GM03348 (cell line): Measurements from ENCODE around the gene GPA33.
A peak's percentile ranks its signal among the peaks of the same experiment; 100 is the strongest.

Experiments
- DNase-seq: peaks from one replicate; pipeline ENCODE4 v3.0.0; 2012; ENCODE audit warnings: low spot score

Gene GPA33

DNA sequence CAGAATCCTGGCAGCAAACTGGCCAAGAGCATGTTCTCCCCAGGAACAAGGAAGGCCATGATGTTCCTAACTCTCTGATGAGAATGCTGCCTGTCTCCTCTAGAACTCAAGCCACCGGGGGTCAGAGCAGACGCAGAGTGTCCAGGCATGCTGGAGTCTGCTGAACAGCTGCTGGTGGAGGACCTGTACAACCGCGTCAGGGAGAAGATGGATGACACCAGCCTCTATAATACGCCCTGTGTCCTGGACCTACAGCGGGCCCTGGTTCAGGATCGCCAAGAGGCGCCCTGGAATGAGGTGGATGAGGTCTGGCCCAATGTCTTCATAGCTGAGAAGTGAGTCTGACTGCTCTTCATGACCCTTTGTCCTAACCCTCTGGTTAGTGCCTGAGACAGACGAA lies 27.0 kb upstream of the GPA33 start:
- no peak for DNase-seq

DNA sequence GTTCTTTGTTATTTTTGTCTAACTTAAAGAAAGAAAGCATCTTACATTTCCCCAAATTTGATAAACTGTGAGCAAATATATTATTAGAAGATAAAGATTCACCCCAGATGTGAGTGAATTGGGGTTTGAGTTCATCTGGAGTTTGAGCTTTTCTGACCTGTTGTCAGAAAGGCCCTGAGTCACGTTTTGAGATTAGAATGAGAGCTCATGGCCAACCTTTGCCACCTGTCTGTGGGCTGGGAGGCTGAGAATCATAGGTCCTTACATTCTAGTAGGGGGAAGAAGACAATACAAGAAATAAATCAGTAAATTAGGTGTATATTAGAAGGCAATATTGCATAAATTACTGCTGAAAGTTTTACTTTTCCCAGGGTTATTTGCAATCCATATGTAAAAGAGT lies 26.0 kb upstream of the GPA33 start:
- DNase-seq = no peak

GRCh38 chr1:167115655-167116054 lies 25.5 kb upstream of the GPA33 start:
- no peak for DNase-seq

DNA sequence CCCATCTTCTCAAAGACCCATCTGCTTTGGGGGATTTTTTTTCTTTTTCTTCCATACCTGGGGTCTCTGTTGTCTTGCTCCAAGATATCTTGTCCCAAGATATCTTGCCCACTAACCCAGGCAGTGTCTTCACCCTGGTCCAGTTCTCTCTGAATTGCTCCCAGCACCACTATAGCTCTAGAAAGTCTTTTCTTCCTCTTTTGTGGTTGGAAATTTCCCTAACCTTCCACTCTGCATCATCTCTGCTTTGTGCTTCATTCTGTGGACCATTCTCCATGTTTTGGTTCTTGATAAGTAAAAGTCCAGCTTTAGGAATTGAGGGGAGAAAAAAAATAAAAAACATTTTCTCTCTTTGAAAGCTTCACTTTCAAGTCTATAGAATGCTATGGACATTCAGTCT lies 24.5 kb upstream of the GPA33 start:
- no peak for DNase-seq

DNA sequence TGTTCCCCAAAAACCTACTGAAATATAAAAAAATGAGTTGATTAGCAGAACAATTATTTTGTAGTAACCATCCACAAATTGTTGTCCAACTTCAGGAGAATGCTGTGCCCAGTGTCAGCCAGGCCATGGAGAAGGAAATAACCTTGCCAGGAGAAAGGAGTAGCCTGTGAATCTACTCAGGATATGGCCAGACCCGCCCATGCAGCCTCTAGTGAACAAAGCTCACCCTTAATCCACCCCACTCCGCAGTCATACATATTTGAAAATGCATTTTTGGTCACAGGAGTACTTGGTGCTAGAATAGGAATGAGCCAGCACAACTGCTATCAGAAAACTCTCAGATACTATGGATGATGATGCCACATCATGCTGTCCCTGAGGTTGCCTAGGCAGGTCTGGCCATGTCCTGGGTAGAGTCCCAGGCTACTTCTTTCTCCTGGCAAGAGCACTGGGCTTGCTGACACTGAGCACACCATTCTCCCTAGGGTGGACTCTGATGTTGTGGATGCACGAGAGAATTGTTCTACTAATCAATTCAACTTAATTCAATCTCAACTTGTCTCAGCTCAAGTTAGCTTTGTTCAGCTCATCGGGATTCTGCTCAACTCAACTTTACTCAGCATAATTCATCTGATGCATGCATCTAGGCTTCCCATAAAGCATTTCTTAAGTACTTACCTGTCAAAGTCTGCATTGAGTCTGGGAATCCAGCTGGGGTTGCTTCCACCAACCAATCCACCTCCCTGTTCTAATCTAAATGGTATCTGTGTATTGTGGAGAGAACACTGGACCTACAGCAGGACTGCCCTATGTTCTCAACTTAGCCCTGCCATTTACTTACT lies 21.9 kb upstream of the GPA33 start:
- no peak for DNase-seq

DNA sequence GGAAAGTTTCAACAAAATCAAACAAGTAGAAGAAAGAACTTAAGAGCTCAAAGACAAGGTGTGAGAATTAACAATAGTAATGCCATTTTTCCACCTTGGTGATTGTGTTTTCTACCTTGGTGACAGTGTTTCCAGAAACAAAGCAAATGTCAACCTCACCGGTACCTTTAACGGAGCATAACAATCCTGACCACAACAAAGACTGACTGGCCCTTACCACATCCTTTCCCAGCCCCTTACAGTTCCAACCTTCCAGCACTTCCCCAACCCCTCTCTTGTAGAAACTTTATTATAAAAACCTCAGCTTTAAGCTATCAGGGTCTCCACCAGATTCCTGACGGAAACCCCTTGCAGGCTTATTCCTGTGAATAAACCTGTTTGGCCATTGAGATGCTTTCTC lies 20.4 kb upstream of the GPA33 start:
- no peak for DNase-seq

GRCh38 chr1:167109125-167109524 lies 18.9 kb upstream of the GPA33 start:
- no peak for DNase-seq

GRCh38 chr1:167107456-167107855 lies 17.3 kb upstream of the GPA33 start:
- DNase-seq = no peak

DNA sequence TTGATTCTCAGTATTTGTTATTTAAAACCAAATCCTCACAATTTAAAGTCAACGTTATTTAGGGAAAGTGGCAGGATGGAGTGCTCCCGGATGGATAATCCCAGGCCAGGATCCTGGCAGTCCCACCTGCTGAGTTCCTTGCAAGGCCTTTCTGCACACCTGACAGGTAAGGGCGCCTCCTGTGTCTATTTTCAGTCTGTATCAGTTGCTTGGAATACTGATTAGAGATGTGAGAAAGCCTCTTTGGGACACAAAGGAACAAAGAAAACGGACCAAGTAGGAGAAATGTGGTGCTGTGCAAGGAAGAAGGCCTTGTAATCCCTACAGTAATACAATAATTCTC lies 15.9 kb upstream of the GPA33 start:
- DNase-seq = no peak

DNA sequence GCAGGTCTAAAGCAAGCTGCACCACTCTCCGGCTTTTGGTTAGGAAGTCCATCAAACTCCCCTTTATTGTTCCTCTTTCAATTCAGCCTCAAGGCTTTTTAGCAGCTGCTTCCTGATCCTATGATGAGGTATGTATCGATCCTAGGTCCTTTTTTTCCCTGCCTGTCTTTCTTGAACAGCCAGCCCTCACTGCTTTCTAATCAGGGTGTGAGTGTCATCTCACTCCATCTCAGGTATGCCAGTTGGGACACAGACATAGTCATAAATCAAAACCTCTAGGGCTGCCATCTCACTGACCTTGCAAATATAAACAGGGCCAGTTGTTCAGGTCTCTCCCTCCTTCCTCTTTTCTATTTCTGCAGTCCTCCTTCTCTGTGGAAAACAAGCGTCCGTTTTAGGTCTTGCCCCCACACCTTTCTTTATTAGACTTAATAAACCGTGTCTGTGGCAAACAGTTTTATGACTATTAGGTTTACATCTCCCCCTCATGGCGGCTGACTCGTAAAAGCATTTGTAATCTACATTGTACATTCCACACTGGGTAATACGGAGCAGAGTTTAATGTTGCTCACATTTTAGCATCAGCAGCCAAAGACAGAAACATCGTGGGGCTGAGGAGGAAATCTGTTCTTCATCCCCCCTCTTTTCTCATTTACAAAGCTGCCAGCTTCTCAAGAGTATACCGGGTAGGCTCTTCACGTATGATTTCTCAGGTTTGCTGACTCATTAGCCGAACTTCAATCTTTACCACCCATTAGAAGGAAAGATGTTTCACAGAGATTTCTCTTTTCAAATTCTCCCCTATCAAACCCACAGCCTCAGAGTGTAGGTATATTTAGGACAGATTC lies 15.3 kb upstream of the GPA33 start:
- no peak for DNase-seq

- no peak for DNase-seq
These were observed 14.1 kb upstream of the GPA33 start for GRCh38 chr1:167104256-167104633.

- no peak for DNase-seq
These were observed 12.9 kb upstream of the GPA33 start for GRCh38 chr1:167102906-167103573.

DNA sequence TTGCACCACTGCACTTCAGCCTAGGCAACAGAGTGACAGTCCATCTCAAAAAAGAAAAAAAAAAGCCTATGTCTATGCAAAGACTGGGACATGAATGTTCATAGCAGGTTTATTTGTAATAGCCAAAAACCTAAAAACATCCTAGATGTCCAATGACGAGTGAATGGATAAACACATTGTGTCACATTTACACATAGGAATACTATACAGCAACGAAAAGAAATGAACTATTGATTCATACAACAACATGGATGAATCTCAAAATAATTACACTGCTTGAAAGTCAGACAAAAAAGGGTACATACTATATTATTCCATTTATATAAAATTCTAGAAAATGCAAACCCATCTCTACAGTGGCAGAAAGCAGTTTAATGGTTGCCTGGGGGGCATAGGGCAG lies 11.6 kb upstream of the GPA33 start:
- no peak for DNase-seq

DNA sequence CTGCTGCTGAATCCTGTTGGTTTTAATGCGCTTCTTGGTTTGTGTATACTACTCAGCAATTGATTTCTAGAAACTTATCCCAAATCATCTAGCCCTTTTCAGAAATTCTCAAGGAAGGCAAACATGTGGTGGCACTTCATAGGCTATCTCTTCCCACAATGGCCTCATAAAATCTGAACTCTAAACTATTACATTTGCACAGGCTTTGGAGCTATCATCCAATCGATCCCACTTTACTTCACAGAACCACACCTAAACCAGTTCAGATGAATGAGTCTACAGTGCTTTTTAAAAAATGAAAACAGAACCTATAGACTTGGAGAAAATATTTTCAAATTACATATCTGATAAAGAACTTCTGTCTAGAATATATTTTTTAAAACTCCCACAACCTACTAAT lies 10.6 kb upstream of the GPA33 start:
- DNase-seq = no peak

DNA sequence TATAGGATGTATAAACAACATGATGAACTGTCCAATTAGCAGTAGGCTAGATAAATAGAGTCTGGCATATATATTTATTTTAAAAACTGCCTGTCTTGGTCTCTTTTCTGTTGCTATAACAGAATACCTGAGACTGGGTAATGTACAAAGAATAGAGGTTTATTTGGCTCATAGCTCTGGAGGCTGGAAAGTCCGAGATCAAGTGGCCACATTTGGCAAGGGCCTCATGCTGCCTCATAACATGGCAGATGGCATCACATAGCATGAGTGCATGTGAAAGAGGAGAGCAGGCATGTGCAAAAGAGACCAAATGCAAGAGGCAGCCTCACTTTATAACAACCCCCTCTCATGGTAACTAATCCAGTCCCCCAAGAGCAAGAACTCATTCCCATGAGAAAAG lies 9.7 kb upstream of the GPA33 start:
- DNase-seq = no peak

DNA sequence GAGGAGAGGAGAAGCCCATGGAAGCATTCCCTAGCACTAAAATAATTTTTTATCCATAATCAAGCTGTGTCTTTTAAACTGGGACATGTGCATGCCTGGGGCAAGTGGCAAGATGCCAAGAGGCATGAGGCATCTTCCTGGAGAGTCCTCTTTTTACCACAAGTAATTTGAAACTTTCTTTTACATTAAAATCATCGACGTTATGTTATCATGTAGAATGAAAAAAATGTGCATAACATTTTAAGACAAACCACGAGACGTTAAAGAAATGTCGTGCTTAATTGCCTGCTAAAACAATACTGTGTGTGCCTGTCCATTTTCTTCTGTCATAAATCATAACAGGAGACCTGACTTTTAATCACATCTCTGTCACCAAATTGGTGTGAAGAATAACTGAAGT lies 5.2 kb upstream of the GPA33 start:
- peak; percentile 40 for DNase-seq

DNA sequence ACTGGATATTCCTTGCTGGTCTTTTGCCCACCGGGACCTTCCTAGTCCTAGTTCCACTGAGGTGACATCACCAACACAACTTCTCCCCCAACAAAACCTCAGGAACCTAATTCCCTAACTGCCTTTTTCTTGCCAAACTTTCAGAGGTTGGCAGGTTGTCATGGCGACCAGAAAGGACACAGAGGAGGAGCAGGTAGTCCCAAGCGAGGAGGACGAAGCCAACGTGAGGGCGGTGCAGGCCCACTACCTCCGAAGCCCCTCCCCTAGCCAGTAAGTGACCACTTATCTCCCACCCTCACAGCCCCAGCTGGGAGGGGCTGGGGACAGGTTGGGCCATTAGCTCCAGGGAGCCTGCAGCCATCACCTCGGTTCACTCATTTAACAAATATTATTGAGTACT lies 4.5 kb upstream of the GPA33 start:
- no peak for DNase-seq

DNA sequence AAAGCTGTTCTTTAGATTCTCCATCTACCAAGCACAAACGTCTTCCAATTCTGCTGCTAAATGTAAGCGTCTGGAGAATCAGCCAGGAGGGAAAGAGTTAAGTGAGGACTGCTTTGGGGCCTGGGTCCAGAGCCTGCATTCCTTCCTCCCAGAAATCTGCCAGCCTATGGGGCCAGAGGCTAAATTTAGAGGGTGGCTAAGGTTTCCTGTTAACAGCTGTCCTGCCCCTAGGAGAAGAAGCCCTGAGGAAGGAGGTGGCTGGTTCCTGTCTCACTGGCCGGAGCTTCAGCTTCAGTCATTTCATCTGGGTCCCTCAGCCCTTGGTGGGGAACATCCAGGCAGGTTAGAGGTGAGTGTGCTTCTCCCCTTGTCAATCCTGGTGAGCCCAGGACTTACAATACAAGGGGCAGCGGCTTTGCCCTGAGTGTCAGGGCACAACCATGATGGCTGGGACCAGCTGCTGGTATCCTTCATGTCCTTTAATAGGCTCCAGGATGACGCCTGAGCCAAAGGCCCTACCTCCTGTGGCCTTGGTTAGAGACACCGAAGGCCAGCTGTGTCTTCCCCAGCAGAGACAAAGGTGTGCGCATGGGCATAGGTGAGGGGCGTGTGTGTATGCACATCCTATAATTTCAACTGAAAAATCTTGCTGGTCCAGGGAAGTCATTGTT lies 3.8 kb upstream of the GPA33 start, which contains the start of gene STYXL2:
TSS of gene STYXL2 (plus strand) at position 230 of the 671 bp plus-strand sequence. CDS start 775 bp downstream, outside the sequence.
- no peak for DNase-seq

GRCh38 chr1:167092653-167093052 lies 2.5 kb upstream of the GPA33 start:
- no peak for DNase-seq

DNA sequence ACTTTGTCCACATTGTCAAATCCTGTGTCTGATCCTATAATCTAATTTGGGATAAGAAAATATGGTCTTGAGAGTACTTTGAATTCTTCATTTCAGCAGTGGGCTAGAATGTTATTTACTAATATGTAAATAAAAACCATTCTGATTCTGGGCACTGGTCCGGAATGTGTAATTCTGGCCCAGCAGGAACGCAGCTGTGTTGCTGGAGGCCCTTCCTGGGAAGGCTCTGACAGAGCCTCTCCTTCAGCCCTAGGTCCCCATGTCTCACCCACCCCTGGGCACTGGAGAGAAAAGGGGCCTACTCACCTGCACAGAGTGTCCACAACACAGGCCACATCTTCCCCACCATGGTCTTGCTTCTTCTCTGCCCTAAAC lies 251 bp downstream of the GPA33 start:
- DNase-seq = no peak

- DNase-seq = no peak
These were observed 1.3 kb downstream of the GPA33 start for GRCh38 chr1:167088746-167089417.

DNA sequence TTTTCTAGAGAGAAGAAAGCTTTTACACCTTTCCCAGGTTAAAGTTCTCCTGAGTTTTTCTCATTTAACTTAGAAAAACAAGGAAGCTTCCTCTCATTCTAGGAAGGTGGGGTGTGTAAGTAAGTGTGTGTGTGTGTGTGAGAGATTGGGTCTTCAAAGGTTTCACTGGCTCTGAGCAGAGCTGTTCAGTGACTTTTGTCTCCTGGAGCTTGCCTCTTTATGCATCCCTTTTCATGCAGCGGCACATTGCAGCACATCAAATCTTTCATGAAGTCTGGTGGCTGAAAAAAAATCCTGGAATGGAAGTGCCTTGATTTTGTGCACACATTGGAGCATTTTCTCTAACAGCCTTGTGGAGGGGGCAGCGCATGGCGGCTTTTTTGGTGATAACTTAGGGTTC lies 3.4 kb downstream of the GPA33 start:
- no peak for DNase-seq
